ENCODE data around the gene MRPL17.
"Not testable (repeated sequence)": the region's sequence is repeated elsewhere in the genome, so short reads cannot be mapped to it uniquely, and the experiment has no call there.

The MRPL17 gene

DNA sequence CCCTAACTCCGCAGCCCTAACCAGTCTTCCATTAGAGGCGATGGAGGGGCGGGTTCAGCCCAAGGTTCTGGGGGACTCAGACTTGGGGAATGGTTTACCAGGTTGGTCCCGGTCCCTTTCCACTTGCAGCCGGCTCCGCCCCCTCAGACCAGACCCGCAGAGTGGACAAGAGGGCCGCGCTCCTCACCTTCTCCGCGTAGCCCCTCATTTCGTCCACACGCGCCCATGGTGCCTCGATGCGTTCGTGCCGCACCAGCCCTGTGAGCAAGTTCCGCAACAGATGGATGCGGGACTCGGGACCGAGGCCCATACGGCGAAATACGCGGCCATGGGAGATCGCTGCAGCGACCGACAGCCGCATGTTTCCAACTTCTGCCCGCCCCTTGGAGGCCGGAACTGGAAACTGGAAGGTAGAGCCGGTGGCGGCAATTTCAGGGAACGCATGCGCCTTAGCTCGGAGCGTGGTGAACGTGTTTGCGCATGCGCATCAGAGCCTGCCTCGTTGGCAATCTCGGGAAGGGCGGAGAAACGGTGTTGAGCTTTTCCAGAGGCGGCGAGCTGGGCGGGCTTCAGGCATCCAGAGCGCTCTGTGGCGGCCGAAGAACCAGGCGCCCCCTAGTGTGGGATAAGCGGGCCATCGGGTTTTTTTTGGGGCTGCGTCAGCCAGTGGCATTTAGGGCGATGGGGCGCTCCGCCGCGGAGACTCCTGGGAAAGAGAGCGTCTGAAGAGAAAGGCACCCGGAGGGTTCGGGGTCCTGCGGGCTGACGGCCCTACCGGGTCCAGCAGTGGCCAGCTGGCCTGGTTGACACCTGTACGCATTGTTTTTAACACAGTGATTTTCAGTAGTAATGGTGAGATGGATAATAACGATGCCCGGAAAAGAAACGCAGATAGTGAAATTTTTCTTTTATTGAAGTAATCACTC, at the start of gene MRPL17:
Gene MRPL17 (minus strand): TSS at position 405 of the 926 bp plus-strand sequence. CDS start 44 bp downstream, at position 361.
- peak; percentile 99 for DNase-seq (ENCODE audit: low spot score)

GRCh38 chr11:6727971-6728760, 45.0 kb upstream of the MRPL17 start:
- DNase-seq (ENCODE audit: low spot score) = no peak

- DNase-seq (ENCODE audit: low spot score) = no peak
These were observed 42.3 kb upstream of the MRPL17 start for GRCh38 chr11:6725386-6725896.

- DNase-seq (ENCODE audit: low spot score) = no peak
These were observed 40.9 kb upstream of the MRPL17 start for GRCh38 chr11:6724013-6724412.

DNA sequence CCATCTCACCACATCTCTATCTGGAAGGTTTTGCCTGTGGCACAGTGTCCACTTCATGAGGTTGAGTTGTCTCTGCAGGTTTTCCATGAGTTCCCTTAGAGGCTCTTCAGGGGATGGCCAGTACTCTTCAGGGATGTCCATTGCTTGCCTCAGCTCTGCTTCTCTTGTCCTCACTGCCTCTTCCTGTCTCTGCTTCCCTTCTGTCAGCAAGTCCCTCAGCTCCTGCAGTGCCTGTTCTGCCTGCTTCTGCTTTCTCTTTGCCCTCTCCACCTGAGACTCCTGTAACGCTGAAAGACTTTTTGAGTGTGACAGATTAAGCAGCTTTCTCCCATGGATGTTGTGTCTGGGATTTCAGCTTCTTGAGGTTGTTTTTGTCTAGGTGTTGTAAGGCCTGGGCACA, 38.2 kb upstream of the MRPL17 start:
- DNase-seq (ENCODE audit: low spot score) = no peak

DNA sequence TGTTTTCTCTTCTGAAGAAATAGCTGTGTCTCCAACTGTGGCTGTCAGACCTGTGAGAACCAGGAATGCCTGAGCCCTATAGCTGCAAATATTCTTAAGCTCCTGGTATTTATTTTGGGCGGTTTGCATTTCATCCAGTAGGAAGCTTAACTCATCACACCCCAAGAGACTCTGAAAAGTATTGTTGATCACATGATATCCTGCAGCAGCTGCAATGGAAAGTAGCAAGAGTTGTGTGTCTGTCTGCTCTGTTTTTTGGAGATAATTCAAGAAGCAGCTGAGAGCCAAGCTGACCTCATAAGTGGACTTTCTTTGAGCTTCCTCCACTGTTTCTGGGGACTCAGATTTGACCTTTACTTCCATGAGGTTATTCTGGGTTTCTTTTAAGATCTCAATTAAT, 36.4 kb upstream of the MRPL17 start:
- DNase-seq (ENCODE audit: low spot score) = no peak

GRCh38 chr11:6717426-6717825, 34.3 kb upstream of the MRPL17 start:
- no peak for DNase-seq (ENCODE audit: low spot score)

GRCh38 chr11:6711552-6711951, 28.4 kb upstream of the MRPL17 start:
- DNase-seq (ENCODE audit: low spot score) = not testable (repeated sequence)

GRCh38 chr11:6708876-6709275, 25.7 kb upstream of the MRPL17 start:
- no peak for DNase-seq (ENCODE audit: low spot score)

DNA sequence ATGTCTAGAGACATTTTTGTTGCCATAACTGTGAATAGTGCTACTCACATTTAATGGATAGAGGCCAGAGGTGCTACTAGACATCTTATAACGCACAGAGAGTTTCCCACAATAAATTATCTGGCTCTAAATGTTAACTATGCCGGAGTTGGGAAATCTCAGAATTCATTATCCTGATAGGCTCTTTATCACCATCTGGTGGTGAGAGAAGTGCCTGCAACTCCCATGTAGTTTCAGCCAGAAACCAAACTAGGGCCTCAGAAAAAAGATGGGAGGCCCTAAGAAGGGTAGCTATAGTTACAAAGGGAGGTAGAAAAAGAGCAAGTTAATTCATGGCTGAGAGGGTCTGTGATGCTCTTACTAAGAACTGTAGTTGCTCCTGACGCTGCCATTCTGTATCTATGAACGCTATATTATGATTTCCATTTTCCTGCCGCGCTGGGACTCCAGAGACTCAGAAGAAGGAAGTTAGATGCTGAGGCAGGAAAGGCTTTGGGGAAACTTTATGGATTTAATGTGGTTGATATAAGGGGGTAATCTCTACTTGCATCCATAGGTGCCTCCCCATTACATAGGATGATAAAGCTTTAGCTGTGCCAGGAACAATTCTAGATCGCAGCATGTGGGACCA, 22.9 kb upstream of the MRPL17 start:
- peak; percentile 50 for DNase-seq (ENCODE audit: low spot score)

DNA sequence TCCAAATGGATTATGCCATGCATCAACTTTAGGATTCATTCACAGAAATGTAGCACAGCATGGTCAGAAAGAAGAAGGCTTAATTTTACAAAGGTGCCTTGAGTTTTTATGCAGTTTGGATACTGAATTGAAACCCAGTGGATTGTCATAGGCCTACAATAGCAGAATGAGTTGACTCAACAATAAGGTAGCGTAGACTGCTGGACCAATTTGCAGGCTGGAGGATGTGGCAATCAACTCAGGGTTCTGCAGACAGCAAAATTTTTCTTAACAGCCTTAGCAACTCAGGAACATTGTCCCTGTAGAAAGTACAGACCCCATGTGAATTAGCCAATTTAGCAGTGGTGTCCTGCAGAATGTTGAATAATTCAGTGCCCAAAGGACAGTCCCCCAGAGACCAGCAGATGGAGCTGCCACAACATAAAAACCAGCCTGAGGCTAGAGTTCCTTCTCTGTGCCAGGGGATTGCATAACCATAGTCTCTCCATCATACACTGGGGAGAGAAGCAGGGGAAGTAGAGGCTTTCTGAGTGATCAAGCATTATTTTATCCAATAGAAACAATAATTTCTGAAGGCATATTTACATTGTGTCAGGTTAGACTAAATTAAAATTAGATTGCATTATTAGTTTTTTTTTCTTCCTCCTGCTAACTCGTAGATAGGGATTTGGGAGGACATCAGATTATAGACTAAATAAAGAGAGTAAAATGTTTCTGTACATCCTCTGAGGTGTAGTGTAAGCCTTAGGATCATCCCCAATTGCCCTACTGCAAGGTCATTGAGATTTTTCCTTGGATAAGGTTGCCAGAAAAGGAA, 20.3 kb upstream of the MRPL17 start:
- peak; percentile 92 for DNase-seq (ENCODE audit: low spot score)

DNA sequence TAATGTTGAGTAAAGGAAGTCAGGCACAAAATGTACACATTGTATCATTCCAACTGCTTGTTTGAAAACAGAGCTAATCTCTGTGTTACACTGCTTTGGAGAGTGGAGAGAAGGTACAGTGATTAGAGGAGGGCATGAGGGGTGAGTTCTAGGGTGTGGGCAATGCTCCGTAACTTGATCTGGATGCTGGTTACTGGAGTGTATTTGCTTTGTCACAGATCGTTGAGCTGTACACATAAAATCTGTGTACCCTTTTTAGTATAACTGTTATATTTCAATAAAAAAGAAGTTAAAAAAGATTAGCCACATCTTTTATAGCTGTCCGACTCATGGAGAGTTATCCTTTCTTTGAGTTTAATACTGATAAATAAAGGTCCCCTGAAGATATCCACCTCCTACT, 18.8 kb upstream of the MRPL17 start:
- DNase-seq (ENCODE audit: low spot score) = not testable (repeated sequence)

DNA sequence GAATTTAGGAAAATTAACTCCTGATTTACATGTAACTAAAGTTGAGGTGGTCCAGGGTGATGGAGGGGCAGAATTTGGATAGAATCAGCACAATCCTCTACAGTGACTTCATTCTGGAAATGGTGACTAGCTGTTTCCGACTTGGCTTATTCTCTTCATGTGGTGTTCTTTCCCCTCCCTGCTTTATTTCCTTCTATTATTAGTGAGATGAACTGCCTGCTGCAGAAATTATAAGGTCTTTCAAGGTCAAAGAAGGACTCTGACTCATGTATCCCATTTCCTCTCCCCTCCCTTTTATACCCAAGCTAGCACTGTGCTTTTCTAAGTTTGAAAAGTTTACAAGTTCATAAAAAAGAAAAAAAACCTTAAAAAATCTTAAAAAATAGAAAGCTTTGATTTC, 12.2 kb upstream of the MRPL17 start:
- no peak for DNase-seq (ENCODE audit: low spot score)

GRCh38 chr11:6694229-6694535, 11.0 kb upstream of the MRPL17 start:
- DNase-seq (ENCODE audit: low spot score) = no peak

DNA sequence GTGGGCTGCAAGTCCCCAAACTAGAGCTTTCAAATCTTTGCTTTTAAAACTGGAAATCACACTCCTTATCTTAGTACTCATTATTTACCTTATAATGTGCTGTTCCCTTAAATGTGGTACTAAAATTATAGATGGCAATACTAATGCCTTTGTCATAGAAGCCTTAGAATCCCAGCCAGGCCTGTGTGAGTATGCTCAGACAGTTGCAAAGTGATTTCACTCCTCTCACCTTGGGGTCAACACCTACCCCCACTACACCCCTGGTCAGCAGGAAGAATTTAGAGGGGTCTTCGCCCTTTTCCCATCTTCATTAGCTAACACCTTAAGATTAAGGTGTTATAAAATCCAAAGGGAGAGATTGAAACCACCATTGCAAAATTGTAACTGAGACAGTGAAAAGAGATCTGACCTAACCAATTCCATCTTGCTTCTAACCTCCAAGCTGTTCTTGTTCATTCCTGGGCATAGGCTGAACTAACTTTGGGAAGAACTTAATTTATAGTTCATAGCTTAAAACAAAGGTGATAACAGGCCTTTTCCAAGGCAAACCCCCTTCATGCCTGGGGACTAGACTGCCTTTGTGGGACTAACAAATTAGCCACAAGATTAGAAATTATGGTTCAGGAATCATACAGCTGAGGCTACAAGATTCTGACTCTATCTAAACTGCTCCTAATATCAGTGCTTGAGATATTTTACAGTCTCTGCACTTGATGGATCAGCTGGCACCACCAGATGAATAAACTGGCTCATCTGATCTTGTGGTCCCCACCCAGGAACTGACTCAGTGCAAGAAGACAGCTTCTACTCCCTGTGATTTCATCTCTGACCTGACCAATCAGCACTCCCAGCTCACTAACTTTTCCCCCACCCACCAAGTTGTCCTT, 10.4 kb upstream of the MRPL17 start:
- DNase-seq (ENCODE audit: low spot score) = no peak

- no peak for DNase-seq (ENCODE audit: low spot score)
These were observed 9.0 kb upstream of the MRPL17 start for GRCh38 chr11:6692128-6692527.

DNA sequence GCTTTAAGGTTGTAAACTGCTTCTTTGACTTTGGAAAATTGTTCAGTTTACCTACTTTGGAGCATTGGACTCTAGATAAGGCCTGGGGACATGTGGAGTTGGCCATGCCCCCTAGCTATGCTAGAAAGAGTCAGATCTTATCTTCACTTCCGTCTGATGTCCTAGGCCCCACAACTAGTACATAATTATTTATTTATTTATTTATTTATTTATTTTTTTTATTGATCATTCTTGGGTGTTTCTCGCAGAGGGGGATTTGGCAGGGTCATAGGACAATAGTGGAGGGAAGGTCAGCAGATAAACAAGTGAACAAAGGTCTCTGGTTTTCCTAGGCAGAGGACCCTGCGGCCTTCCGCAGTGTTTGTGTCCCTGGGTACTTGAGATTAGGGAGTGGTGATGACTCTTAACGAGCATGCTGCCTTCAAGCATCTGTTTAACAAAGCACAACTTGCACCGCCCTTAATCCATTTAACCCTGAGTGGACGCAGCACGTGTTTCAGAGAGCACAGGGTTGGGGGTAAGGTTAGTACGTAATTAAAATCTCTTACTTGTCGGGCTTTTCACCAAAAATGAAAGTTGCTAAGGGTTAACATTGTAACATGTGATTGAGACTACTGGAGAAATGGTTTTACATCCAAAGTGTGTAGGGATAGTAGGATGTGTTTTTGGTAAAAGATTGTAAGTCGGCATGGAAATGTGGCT, 7.4 kb upstream of the MRPL17 start:
- not testable (repeated sequence) for DNase-seq (ENCODE audit: low spot score)

- no peak for DNase-seq (ENCODE audit: low spot score)
These were observed 4.7 kb upstream of the MRPL17 start for GRCh38 chr11:6687876-6688275.

DNA sequence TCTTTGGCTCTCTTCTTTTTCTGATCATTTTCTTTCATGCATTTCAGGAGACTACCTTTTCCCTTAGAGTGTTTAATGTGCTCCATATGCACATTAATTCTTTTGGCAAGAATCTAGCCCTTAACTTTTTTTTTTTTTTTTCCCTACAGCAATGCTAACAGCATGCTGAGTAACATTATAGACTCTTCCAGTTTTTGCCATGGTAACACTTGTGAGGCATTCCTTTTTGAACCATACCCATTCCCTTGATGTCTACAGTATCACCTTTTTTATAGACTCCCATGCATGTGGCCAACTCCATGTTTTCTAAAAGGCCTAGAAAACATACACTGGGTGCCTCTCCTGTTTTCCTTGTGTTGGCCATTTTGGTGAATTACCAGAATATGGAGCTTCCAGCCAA, 2.9 kb upstream of the MRPL17 start:
- no peak for DNase-seq (ENCODE audit: low spot score)

DNA sequence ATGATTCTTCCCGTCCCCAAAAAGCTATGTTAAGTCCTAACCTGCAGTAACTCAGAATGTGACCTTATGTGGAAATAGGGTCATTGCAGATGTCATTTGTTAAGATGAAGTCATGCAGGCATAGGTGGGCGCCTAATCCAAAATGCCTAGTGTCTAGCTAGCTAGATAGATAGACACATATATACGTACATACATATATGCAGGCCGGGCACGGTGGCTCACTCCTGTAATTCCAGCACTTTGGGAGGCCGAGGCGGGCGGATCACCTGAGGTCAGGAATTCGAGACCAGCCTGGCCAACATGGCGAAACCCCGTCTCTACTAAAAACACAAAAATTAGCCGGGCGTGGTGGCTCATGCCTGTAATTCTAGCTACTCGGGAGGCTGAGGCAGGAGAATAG, 928 bp upstream of the MRPL17 start:
- DNase-seq (ENCODE audit: low spot score) = not testable (repeated sequence)

Data from Ammon's horn (tissue), 1 donor.